ENCODE measurements around the gene TLK1.

The TLK1 gene

GRCh38 chr2:171008550-171009205, 152.0 kb downstream of the TLK1 start:
- no peak for TF ChIP-seq ZNF8 (CRISPR knock-in tag; IDR thresholded peaks at IDR 0.05)
- TF ChIP-seq OSR1 (CRISPR knock-in tag; IDR thresholded peaks at IDR 0.05), result no peak
- no peak for TF ChIP-seq ZFP3 (CRISPR knock-in tag; IDR thresholded peaks at IDR 0.05)
- no peak for TF ChIP-seq POU6F1 (CRISPR knock-in tag; IDR thresholded peaks at IDR 0.05; ENCODE audit: borderline replicate concordance, low read depth)
- TF ChIP-seq ESRRG (CRISPR knock-in tag; IDR thresholded peaks at IDR 0.05), result no peak
- no peak for TF ChIP-seq ISL1 (CRISPR knock-in tag; IDR thresholded peaks at IDR 0.05)
- TF ChIP-seq BACH2 (CRISPR knock-in tag; IDR thresholded peaks at IDR 0.05; ENCODE audit: borderline replicate concordance), result no peak
- TF ChIP-seq SNAI2 (CRISPR knock-in tag; IDR thresholded peaks at IDR 0.05), result no peak
- TF ChIP-seq ZFP30 (CRISPR knock-in tag; IDR thresholded peaks at IDR 0.05), result no peak
- no peak for TF ChIP-seq ZNF565 (CRISPR knock-in tag; conservative IDR thresholded peaks at IDR 0.05; ENCODE audit: low read depth)
- no peak for TF ChIP-seq ZC3H10 (CRISPR knock-in tag; IDR thresholded peaks at IDR 0.05)
- TF ChIP-seq CSDC2 (CRISPR knock-in tag; IDR thresholded peaks at IDR 0.05), result no peak
- TF ChIP-seq CREB5 (CRISPR knock-in tag; IDR thresholded peaks at IDR 0.05; ENCODE audit: low read depth), result no peak
- no peak for TF ChIP-seq ARNTL (CRISPR knock-in tag; IDR thresholded peaks at IDR 0.05; ENCODE audit: borderline replicate concordance, low read depth)
- no peak for TF ChIP-seq PPARA (CRISPR knock-in tag; IDR thresholded peaks at IDR 0.05; ENCODE audit: borderline replicate concordance)
- ATAC-seq, result no peak

GRCh38 chr2:171004833-171005232, 155.9 kb downstream of the TLK1 start:
- TF ChIP-seq ESRRG (CRISPR knock-in tag; IDR thresholded peaks at IDR 0.05) (no peak), ZC3H10 (CRISPR knock-in tag; IDR thresholded peaks at IDR 0.05) (no peak), GLIS3 (CRISPR knock-in tag; IDR thresholded peaks at IDR 0.05) (no peak), CSRNP3 (CRISPR knock-in tag; IDR thresholded peaks at IDR 0.05) (no peak)
- no peak for ATAC-seq

- TF ChIP-seq ZC3H10 (CRISPR knock-in tag; IDR thresholded peaks at IDR 0.05) (no peak), CREB5 (CRISPR knock-in tag; IDR thresholded peaks at IDR 0.05; ENCODE audit: low read depth) (no peak), TCF4 (CRISPR knock-in tag; IDR thresholded peaks at IDR 0.05; ENCODE audit: borderline replicate concordance) (no peak), OSR1 (CRISPR knock-in tag; IDR thresholded peaks at IDR 0.05) (no peak), BACH2 (CRISPR knock-in tag; IDR thresholded peaks at IDR 0.05; ENCODE audit: borderline replicate concordance) (no peak), PATZ1 (CRISPR knock-in tag; IDR thresholded peaks at IDR 0.05; ENCODE audit: borderline replicate concordance) (no peak), PPARA (CRISPR knock-in tag; IDR thresholded peaks at IDR 0.05; ENCODE audit: borderline replicate concordance) (no peak), ZFP30 (CRISPR knock-in tag; IDR thresholded peaks at IDR 0.05) (no peak), ZFP3 (CRISPR knock-in tag; IDR thresholded peaks at IDR 0.05) (no peak), POU6F1 (CRISPR knock-in tag; IDR thresholded peaks at IDR 0.05; ENCODE audit: borderline replicate concordance, low read depth) (no peak), CSDC2 (CRISPR knock-in tag; IDR thresholded peaks at IDR 0.05) (no peak), ARNTL (CRISPR knock-in tag; IDR thresholded peaks at IDR 0.05; ENCODE audit: borderline replicate concordance, low read depth) (no peak), ZNF565 (CRISPR knock-in tag; conservative IDR thresholded peaks at IDR 0.05; ENCODE audit: low read depth) (no peak), ZNF70 (CRISPR knock-in tag; IDR thresholded peaks at IDR 0.05) (no peak), TSHZ2 (CRISPR knock-in tag; IDR thresholded peaks at IDR 0.05) (no peak)
- ATAC-seq, result no peak
Measured at GRCh38 chr2:171004363-171004762, 156.3 kb downstream of the TLK1 start.
